Ectodermal cell (in vitro differentiated cells): Measurements from ENCODE around the gene SIRT5. TPM values are rescaled to one million over a fixed set of nuclear protein-coding genes. Genes with fewer than 3 reads are reported as not detected.

Source experiments
- H3K27ac ChIP-seq: 2 replicates; pipeline ENCODE4 v1.7.0; 2013; ENCODE audit warnings: mild to moderate bottlenecking, low read depth, low read length; ENCODE audit not compliant: insufficient read depth, poor library complexity, severe bottlenecking
- H3K27me3 ChIP-seq: 2 replicates; pipeline ENCODE4 v1.7.0; 2013; ENCODE audit warnings: mild to moderate bottlenecking, low read length; ENCODE audit not compliant: insufficient read depth, control insufficient read depth, poor library complexity, severe bottlenecking
- H3K36me3 ChIP-seq: one replicate; pipeline ENCODE4 v1.7.0; 2013; ENCODE audit warnings: low read length; ENCODE audit not compliant: control insufficient read depth, insufficient read depth
- H3K4me1 ChIP-seq: one replicate; pipeline ENCODE4 v1.7.0; 2013; ENCODE audit warnings: low read length; ENCODE audit not compliant: control insufficient read depth, insufficient read depth
- H3K4me3 ChIP-seq: 2 replicates; pipeline ENCODE4 v1.7.0; 2013; ENCODE audit warnings: low read depth, low read length, control low read depth; ENCODE audit not compliant: insufficient read depth
- H3K9me3 ChIP-seq: 2 replicates; pipeline ENCODE4 v1.7.0; 2013; ENCODE audit warnings: mild to moderate bottlenecking, low read length, moderate library complexity; ENCODE audit not compliant: control insufficient read depth
- WGBS, 2 experiments: methylation state at CpG; one replicate each; pipeline ENCODE4 v1.1.7; 2013; ENCODE audit warnings: missing lambda C conversion rate in 2 of 2; 5-methylcytosine and 5-hydroxymethylcytosine counted together
- polyA plus RNA-seq, 4 experiments: library from polyadenylated mRNA; stranded (reverse); fragments of 50-300 nt; gene quantifications; one replicate each; pipeline ENCODE4 v1.2.3, GENCODE V29; 2013

Gene SIRT5
- polyA plus RNA-seq (2013, experiment 1 of 4) = 15.2 TPM
- polyA plus RNA-seq (2013, experiment 2 of 4) = 17.4 TPM
- polyA plus RNA-seq (2013, experiment 3 of 4) = 11.5 TPM
- 13.6 TPM for polyA plus RNA-seq (2013, experiment 4 of 4)

DNA sequence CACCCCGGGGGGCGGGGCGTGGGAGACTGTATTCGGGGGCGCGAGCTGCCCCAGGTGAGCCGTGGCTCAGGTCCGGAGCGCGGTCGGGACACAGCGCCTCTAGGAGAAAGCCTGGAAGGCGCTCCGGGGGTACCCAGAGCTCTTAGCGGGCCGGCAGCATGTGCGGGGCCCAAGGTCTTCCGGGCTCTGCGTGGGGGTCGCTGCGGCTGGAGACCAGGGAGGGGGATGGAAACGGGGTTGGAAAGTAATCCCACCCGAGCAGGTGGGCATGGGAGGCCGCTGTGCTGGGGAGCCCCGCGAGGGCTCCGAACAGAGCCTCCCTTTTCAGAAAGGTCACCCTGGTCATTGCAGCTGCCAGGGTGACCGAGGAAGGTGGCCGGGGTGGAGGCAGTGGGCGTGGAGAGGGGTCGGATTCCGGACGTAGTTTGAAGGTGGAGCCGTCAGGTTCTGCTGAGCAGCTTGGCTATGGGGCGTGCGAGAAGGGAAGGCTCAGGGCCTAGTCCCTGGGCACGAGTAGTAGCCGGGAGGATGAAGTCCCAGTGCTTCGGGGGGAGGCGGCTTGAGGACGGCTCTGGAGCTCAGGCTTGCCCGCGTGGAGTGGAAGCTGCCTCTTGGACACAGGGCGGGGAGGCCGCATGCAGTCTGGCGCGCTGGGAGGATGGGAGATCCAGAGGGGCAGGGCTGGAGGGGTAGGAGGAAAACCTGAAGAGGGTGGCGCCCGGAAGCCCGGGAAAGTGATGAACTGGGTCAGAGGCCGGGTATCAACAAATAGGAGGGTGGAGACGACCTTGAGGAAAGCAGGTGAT is at the start of gene SIRT5:
Gene SIRT5, plus strand, starts transcription at position 31 of the 806 bp plus-strand sequence. CDS start 9,510 bp downstream, outside the sequence.
- WGBS, 2 experiments = 1% methylated on average over 52 of the region's 52 CpGs
- Histone ChIP-seq H3K4me3 (peak within 1 kb of the TSS; percentile 68), H3K36me3 (no peaks in the 10 kb centered on the region), H3K27me3 (no peaks in the 10 kb centered on the region), H3K9me3 (no peaks in the 10 kb centered on the region), H3K27ac (peak within 1 kb of the TSS; percentile 90), H3K4me1 (peaks cover 7% of the 10 kb centered on the region)

DNA sequence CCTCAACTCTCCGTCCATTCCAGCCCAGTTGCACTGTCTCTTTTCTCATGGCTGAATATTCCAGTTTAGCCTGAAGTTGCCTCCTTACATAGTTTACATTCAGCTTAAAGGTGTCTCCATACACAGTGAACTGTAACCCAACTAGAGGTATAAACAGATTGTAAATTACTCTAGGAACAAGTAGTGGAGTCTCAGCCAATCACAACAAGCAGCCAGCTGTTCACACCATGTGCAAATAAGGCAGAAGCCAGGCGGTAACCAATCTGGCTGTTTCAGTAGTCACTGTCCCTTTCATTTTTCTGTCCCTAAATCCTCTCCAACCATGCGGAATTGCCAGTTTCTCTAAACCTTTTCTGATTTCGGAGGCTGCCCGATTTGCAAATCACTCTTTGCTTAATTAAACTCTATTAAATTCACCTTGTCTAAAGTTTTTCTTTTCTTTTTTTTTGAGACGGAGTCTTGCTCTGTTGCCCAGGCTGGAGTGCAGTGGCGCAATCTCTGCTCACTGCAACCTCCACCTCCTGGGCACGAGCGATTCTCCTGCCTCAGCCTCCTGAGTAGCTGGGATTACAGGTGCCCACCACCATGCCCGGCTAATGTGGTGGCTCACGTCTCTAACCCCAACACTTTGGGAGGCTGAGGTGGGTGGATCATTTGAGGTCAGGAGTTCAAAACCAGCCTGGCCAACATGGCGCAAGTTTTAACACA is 49.4 kb upstream of the SIRT5 start:
- Histone ChIP-seq H3K36me3 (no peaks in the 10 kb centered on the region), H3K4me1 (peaks cover 7% of the 10 kb centered on the region), H3K4me3 (no peak overlapping the region), H3K9me3 (no peaks in the 10 kb centered on the region), H3K27me3 (no peaks in the 10 kb centered on the region), H3K27ac (no peak overlapping the region)
- 90 to 94% methylated on average over 12 of the region's 12 CpGs for WGBS, 2 experiments

DNA sequence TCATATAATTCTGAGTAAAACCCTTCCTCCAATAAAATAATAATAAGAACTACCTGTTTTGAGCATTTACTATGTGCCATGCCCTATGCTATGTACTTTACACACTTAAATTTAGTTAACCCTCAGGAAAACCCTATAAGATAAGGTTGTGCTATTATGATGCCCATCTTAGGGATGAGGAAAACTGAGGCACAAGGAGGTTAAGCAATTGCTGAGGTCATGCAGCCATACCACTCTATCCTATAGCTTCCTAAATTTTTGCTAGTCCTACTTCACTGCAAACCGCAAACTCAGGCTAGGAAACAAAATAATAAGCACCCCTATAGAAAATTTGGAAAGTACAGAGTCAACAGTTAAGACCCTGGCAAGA is 48.1 kb upstream of the SIRT5 start:
- Histone ChIP-seq H3K4me3 (no peak overlapping the region), H3K9me3 (no peaks in the 10 kb centered on the region), H3K4me1 (peaks cover 7% of the 10 kb centered on the region), H3K27ac (no peak overlapping the region), H3K36me3 (no peaks in the 10 kb centered on the region), H3K27me3 (no peaks in the 10 kb centered on the region)
- 86 to 93% methylated on average over 1 of the region's 1 CpG for WGBS, 2 experiments

DNA sequence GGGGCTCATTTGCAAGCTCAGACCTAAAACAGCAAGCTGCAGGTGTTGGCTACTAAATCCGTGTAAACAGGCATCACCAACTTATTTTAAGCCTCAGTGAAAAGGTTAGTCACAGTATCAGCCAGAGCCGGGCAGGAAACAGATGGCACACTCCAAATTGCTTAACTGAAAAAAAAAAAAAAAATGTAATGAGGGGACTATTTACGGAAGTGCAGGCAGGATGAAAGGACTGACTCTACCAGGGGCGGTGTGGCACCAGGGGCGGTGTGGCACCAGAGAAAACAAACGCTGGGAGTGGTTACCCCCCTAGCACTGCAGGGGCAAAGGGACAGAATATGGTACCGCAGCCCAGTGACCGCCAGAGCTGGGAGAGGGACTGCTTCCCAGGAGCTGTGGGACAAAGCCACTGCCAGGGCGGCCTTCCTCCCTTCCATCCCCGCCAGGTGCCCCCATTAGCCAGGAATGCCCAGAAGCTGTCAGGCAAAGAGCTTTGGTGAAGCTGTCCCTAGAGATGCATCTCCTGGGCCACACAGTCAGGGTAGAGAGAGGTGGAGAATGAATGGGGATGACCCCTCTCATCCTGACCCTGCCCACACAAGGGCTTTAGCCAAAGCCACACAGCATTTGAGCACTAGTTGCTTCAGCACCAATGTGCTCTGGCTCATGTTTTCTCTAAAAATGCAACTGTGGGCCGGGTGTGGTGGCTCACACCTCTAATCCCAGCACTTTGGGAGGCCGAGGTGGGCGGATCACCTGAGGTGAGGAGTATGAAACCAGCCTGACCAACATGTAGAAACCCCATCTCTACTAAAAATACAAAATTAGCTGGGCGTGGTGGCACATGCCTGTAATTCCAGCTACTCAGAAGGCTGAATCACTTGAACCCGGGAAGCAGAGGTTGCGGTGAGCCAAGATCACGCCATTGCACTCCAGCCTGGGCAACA is 47.4 kb upstream of the SIRT5 start:
- WGBS, 2 experiments = 90% methylated on average over 17 of the region's 17 CpGs
- no peak overlapping the region for H3K27ac ChIP-seq
- H3K4me1 ChIP-seq = peaks cover 7% of the 10 kb centered on the region

DNA sequence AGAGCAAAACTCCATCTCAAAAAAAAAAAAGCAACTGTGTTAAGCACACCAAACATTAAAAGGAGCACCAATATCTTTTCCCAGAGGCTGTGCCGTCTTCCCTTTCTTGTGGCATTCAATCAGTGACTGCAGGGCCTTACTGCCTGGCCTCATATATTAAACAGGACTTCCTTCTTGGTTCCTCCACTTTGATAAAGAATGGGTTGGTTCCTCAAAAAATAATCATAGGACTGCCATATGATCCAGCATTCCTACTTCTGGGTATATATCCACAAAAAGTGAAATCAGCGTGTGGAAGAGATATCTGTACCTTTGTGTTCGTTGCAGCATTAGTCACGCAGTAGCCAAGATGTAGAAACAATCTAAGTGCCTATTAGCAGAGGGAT is 46.7 kb upstream of the SIRT5 start:
- 94 to 100% methylated on average over 3 to 4 of the region's 4 CpGs for WGBS, 2 experiments
- peaks cover 7% of the 10 kb centered on the region for H3K4me1 ChIP-seq
- no peaks in the 10 kb centered on the region for H3K27me3 ChIP-seq
- no peaks in the 10 kb centered on the region for H3K9me3 ChIP-seq
- H3K4me3 ChIP-seq = no peak overlapping the region
- H3K36me3 ChIP-seq = no peaks in the 10 kb centered on the region
- no peak overlapping the region for H3K27ac ChIP-seq

More for the DNA sequence above, 47.4 kb upstream of the SIRT5 start:
- H3K9me3 ChIP-seq = no peaks in the 10 kb centered on the region
- no peaks in the 10 kb centered on the region for H3K36me3 ChIP-seq
- no peak overlapping the region for H3K4me3 ChIP-seq
- H3K27me3 ChIP-seq = no peaks in the 10 kb centered on the region

DNA sequence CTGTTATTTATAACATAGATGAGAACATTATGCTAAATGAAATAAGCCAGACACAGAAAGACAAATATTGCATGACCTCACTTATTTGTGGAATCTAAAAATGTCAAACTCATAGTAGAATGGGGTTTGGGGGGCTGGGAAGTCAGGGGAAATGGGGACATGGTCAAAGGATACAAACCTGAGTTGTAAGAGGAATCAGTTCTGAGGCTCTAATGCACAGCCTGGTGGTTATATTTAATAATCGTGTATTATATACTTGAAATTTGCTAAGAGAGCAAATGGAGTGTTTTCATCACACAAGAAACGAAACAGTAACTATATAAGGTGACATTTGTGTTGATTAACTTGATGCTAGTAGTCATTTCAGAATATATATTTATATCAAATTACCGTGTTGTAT is 46.2 kb upstream of the SIRT5 start:
- 98 to 100% methylated on average over 1 to 2 of the region's 3 CpGs for WGBS, 2 experiments
- H3K27ac ChIP-seq = no peak overlapping the region
- no peaks in the 10 kb centered on the region for H3K9me3 ChIP-seq

DNA sequence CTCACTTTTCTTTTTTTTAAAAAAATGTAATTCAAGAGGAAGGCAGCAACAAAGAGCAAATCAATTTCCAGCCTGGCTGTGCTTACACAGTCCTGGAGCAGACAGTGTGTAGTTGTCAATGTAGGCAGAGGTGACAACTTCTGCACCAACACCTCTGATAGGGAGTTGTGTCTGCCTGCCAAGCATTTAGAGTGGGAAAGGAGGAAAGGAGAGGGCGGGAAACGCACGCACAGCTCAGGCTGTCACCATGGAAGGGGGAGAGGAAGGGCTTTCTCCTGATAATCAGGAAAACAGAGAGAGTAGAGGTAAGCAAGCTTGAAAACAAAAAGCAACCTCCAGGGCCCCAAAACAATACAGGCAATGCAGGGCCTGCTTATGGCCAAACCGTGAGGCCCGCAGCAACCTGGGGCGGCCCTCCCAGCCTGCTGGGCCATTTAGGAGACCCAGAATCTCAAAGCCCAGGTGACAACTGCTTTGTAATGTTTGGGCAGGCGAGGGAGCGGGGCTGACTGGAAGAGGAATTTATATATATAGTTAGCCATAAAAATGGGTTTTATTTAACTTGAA is 45.5 kb upstream of the SIRT5 start:
- 51 to 59% methylated on average over 7 of the region's 8 CpGs for WGBS, 2 experiments
- H3K27me3 ChIP-seq = peaks cover 3% of the 10 kb centered on the region
- no peak overlapping the region for H3K27ac ChIP-seq
- no peaks in the 10 kb centered on the region for H3K9me3 ChIP-seq
- peaks cover 7% of the 10 kb centered on the region for H3K4me1 ChIP-seq
- H3K4me3 ChIP-seq = no peak overlapping the region
- no peaks in the 10 kb centered on the region for H3K36me3 ChIP-seq

More for the DNA sequence above, 46.2 kb upstream of the SIRT5 start:
- H3K4me3 ChIP-seq = no peak overlapping the region
- no peaks in the 10 kb centered on the region for H3K36me3 ChIP-seq
- peaks cover under 1% of the 10 kb centered on the region for H3K27me3 ChIP-seq
- peaks cover 7% of the 10 kb centered on the region for H3K4me1 ChIP-seq

DNA sequence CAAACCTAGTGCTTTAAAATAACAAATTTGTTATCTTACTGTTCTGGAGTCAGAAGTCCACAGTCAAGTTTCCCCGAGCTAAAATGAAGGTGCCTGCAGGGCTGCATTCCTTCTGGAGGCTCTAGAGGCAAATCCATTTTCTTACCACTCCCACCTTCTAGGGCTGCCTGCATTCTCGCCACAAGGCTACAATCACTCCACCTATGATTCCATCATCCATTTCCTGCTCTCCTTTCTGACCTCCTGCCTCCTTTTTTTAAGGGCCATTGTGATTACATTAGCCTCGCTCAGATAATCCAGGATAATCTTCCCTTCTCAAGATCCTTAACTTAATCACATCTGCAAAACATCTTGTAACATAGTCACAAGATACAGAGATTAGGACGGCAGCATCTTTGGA is 42.4 kb upstream of the SIRT5 start:
- Histone ChIP-seq H3K27me3 (peaks cover 3% of the 10 kb centered on the region), H3K4me3 (no peak overlapping the region), H3K9me3 (no peaks in the 10 kb centered on the region), H3K4me1 (peaks cover 7% of the 10 kb centered on the region), H3K27ac (no peak overlapping the region), H3K36me3 (no peaks in the 10 kb centered on the region)
- WGBS, 2 experiments = 66 to 71% methylated on average over 4 of the region's 4 CpGs

DNA sequence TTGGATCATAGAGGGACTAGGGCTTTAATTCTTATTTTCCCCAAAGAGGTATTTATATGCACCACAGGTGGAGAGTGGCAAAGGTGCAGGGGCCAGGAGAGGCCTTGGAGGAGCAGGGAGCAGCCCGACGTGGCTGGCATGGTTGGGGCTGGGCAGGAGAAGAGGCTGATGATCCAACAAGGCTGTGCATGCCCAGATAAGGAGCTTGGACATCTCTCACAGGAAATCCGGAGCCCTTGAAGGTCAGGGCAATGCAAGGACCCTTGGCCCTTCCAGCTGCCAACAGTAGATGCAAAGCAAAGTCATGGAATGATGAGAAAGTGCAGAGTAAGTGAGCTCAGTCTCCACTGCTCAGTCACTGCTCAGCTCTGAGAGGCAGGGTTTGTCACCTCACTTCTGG is 39.9 kb upstream of the SIRT5 start:
- Histone ChIP-seq H3K27ac (no peak overlapping the region), H3K27me3 (peaks cover 3% of the 10 kb centered on the region), H3K4me1 (no peaks in the 10 kb centered on the region), H3K4me3 (no peak overlapping the region), H3K9me3 (no peaks in the 10 kb centered on the region), H3K36me3 (no peaks in the 10 kb centered on the region)
- 88 to 94% methylated on average over 3 of the region's 3 CpGs for WGBS, 2 experiments
